ENCODE measurements around the gene CACNA2D4. TPM values are rescaled to one million over a fixed set of nuclear protein-coding genes. Genes with fewer than 3 reads are reported as not detected.

The CACNA2D4 gene
- total RNA-seq, 4 donors from 2014 or later: 1.5 to 2.6 (median 2.0) TPM

- Histone ChIP-seq H3K4me3 (replicated peaks in 1 of 3) (no peak overlapping the region), H3K4me1 (peaks cover 9 to 15% of the 10 kb centered on the region in 2 donors), H3K9me3 (no peaks in the 10 kb centered on the region), H3K36me3 (no peaks in the 10 kb centered on the region), H3K27ac (no peak overlapping the region), H3K27me3 (no peaks in the 10 kb centered on the region)
- WGBS, 2 donors: 74 to 77% methylated on average over 12 of the region's 14 CpGs
- intact Hi-C loops (cut with DNase I): loop anchor here (10.0 kb wide), 1 partner anchor 234 kb away; no protein-coding TSS in a partner anchor
- TF ChIP-seq POLR2A (IDR thresholded peaks at IDR 0.05) (no peak), CTCF (IDR thresholded peaks at IDR 0.05) (peak in 4 of 6 experiments; percentile 10 to 58 (median 28))
- peak in 1 of 2 donors; percentile 59 for DNase-seq
Observed at GRCh38 chr12:1800401-1801302, 117.8 kb downstream of the CACNA2D4 start.

DNA sequence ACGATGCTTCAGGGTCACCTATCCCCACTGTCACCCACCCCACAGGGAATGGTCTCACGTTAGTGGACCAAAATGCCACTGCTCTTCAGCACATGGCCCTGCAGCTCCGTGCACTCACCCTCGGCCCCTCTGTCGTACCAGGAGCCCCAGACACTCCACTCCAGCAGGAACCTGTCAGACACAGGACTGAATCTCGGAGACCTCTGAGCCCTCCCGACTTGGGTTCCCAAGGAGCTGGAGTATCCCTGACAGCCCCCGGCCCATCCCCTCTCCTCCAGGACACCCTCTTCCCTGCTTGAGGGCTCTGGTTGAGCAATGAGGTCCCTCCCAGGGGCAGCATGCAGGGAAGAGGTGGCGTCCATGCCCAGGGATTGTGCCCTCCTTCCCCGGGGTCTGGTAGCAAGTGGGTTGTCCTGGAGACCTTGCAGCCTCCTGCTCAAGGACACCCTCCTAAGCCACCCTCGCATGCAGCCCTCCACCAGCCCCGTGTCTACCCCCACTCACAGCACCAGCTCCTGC lies 118.5 kb downstream of the CACNA2D4 start:
- Histone ChIP-seq H3K4me1 (peaks cover 12 to 20% of the 10 kb centered on the region in 2 donors), H3K27ac (no peak overlapping the region), H3K9me3 (no peaks in the 10 kb centered on the region), H3K4me3 (replicated peaks in 1 of 3) (no peak overlapping the region), H3K27me3 (no peaks in the 10 kb centered on the region), H3K36me3 (no peaks in the 10 kb centered on the region)
- WGBS, 2 donors: 82 to 88% methylated on average over 8 to 9 of the region's 12 CpGs
- intact Hi-C loops (cut with DNase I): loop anchor here (10.0 kb wide), 1 partner anchor 235 kb away; no protein-coding TSS in a partner anchor
- TF ChIP-seq POLR2A (IDR thresholded peaks at IDR 0.05): no peak
- no peak for TF ChIP-seq CTCF (IDR thresholded peaks at IDR 0.05)
- DNase-seq: no peak

GRCh38 chr12:1799051-1799881 lies 119.2 kb downstream of the CACNA2D4 start:
- intact Hi-C loops (cut with DNase I): no loop called here
- WGBS, 2 donors: 89 to 96% methylated on average over 8 to 18 of the region's 21 CpGs
- Histone ChIP-seq H3K27me3 (no peaks in the 10 kb centered on the region), H3K4me1 (peaks cover 12 to 21% of the 10 kb centered on the region in 2 donors), H3K9me3 (no peaks in the 10 kb centered on the region), H3K27ac (no peak overlapping the region), H3K36me3 (no peaks in the 10 kb centered on the region), H3K4me3 (replicated peaks in 1 of 3) (no peak overlapping the region)
- TF ChIP-seq CTCF (IDR thresholded peaks at IDR 0.05) (no peak), POLR2A (IDR thresholded peaks at IDR 0.05) (no peak)
- no peak for DNase-seq

GRCh38 chr12:1798641-1799020 lies 119.8 kb downstream of the CACNA2D4 start:
- WGBS, 2 donors: 89 to 97% methylated on average over 4 to 6 of the region's 6 CpGs

More at GRCh38 chr12:1798641-1799020, 119.8 kb downstream of the CACNA2D4 start:
- Histone ChIP-seq H3K27me3 (no peaks in the 10 kb centered on the region), H3K4me3 (replicated peaks in 1 of 3) (no peak overlapping the region), H3K9me3 (no peaks in the 10 kb centered on the region), H3K36me3 (no peaks in the 10 kb centered on the region), H3K4me1 (peaks cover 12 to 28% of the 10 kb centered on the region in 2 donors), H3K27ac (no peak overlapping the region)
- intact Hi-C loops (cut with DNase I): no loop called here
- no peak for DNase-seq
- TF ChIP-seq CTCF (IDR thresholded peaks at IDR 0.05): no peak

Data from thyroid gland (tissue), 4 donors.